H1 (cell line): Measurements from ENCODE around the gene MPIG6B. TPM values are rescaled to one million over a fixed set of nuclear protein-coding genes. Genes with fewer than 3 reads are reported as not detected.
A peak's percentile ranks its signal among the peaks of the same experiment; 100 is the strongest.

Experiments
- CTCF ChIA-PET: fragments of 300-600 bp; sonication (Branson Sonifier 250); formaldehyde crosslinking; loops from one replicate; lab custom pipeline; 2021; ENCODE audit not compliant: partially characterized antibody; lab: Charles Lee
- POLR2A ChIA-PET: fragments of 300-600 bp; sonication (Branson Sonifier 250); formaldehyde crosslinking; loops from one replicate; lab custom pipeline; 2021; ENCODE audit warnings: inconsistent platforms; ENCODE audit not compliant: partially characterized antibody; lab: Charles Lee
- DNase-seq, 2 experiments: peaks; one replicate each; pipeline versions ENCODE4 v3.0.0 to v3.0.0-alpha.2; 2010 to 2022; ENCODE audit warnings: low spot score in 2 of 2, low read depth in 1 of 2, mixed read lengths in 1 of 2
- FAIRE-seq: peaks from 2 replicates; lab custom pipeline; 2011; peaks lifted over from hg19 to GRCh38; lab: Jason Lieb, UNC
- H2AFZ ChIP-seq: 2 replicates; pipeline ENCODE4 v1.8.1; 2012; ENCODE audit warnings: low read length, inconsistent platforms
- H2AK5ac ChIP-seq: 2 replicates; pipeline ENCODE4 v1.6.1; 2013; ENCODE audit warnings: low read depth, low read length
- H2BK120ac ChIP-seq: replicated peaks from 2 replicates; pipeline ENCODE3; 2013; ENCODE audit warnings: low read depth, low read length, inconsistent platforms
- H2BK12ac ChIP-seq: 2 replicates; pipeline ENCODE4 v1.6.1; 2013; ENCODE audit warnings: low read depth, low read length
- H2BK15ac ChIP-seq: 2 replicates; pipeline ENCODE4 v1.6.1; 2013; ENCODE audit warnings: low read length
- H2BK20ac ChIP-seq: 2 replicates; pipeline ENCODE4 v1.6.1; 2013; ENCODE audit warnings: low read length
- H2BK5ac ChIP-seq: 2 replicates; pipeline ENCODE4 v1.6.1; 2013; ENCODE audit warnings: low read depth, low read length
- H3K14ac ChIP-seq: 2 replicates; pipeline ENCODE4 v1.6.1; 2013; ENCODE audit warnings: inconsistent platforms; ENCODE audit not compliant: insufficient read length
- H3K18ac ChIP-seq: 2 replicates; pipeline ENCODE4 v1.6.1; 2013; ENCODE audit warnings: low read length; ENCODE audit errors: extremely low read depth
- H3K23ac ChIP-seq: 2 replicates; pipeline ENCODE4 v1.6.1; 2013; ENCODE audit warnings: inconsistent platforms; ENCODE audit not compliant: insufficient read length
- H3K23me2 ChIP-seq: 2 replicates; pipeline ENCODE4 v1.6.1; 2013; ENCODE audit warnings: low read depth, low read length
- H3K27ac ChIP-seq: 2 replicates; pipeline ENCODE4 v1.6.1; 2011; ENCODE audit warnings: low read depth, low read length, inconsistent platforms
- H3K27me3 ChIP-seq, 4 experiments: replicated peaks in 1 of 4; 1 replicate in 1 of 4; 2 replicates in 3 of 4; pipeline versions ENCODE4 v1.6.1 to v1.8.1; 2011 to 2013; ENCODE audit warnings: low read length in 3 of 4, mild to moderate bottlenecking in 3 of 4, inconsistent platforms in 2 of 4, mixed read lengths in 2 of 4, moderate library complexity in 1 of 4; ENCODE audit not compliant: control insufficient read depth in 3 of 4, insufficient read depth in 3 of 4; ENCODE audit errors: extremely low read depth in 1 of 4
- H3K36me3 ChIP-seq, 4 experiments: 2 replicates each; pipeline versions ENCODE4 v1.6.1 to v1.8.1; 2011 to 2013; ENCODE audit warnings: mild to moderate bottlenecking in 4 of 4, low read length in 3 of 4, moderate library complexity in 2 of 4, control low read depth in 1 of 4, inconsistent platforms in 1 of 4; ENCODE audit not compliant: insufficient read depth in 4 of 4, control insufficient read depth in 2 of 4
- H3K4ac ChIP-seq: replicated peaks from 2 replicates; pipeline ENCODE3; 2013; ENCODE audit warnings: low read length, low read depth, mixed read lengths, inconsistent platforms; ENCODE audit not compliant: insufficient read length
- H3K4me1 ChIP-seq, 4 experiments: replicated peaks in 1 of 4; 1 replicate in 1 of 4; 2 replicates in 3 of 4; pipeline versions ENCODE4 v1.6.1 to v1.8.1; 2011 to 2013; ENCODE audit warnings: low read length in 3 of 4, inconsistent platforms in 2 of 4, mixed read lengths in 1 of 4; ENCODE audit not compliant: insufficient read depth in 4 of 4, control insufficient read depth in 3 of 4
- H3K4me2 ChIP-seq, 2 experiments: 2 replicates each; pipeline versions ENCODE4 v1.6.1 to v1.8.1; 2011 to 2013; ENCODE audit warnings: low read depth in 2 of 2, low read length in 2 of 2, control low read depth in 1 of 2, inconsistent platforms in 1 of 2, mild to moderate bottlenecking in 1 of 2; ENCODE audit not compliant: insufficient read depth in 1 of 2
- H3K4me3 ChIP-seq, 4 experiments: fragments of 200-600, 300-600 bp in 1 of 4; sonication (generic), shearing (Covaris generic), sonication (Bioruptor Twin) in 1 of 4; 2 replicates each; pipeline versions ENCODE4 v1.5.1 to v1.8.1; 2011 to 2016; ENCODE audit warnings: low read length in 4 of 4, low read depth in 3 of 4, control low read depth in 2 of 4, inconsistent platforms in 2 of 4, mild to moderate bottlenecking in 2 of 4, mixed read lengths in 1 of 4, moderate library complexity in 1 of 4; ENCODE audit not compliant: insufficient read depth in 2 of 4; ENCODE audit errors: extremely low read depth in 1 of 4
- H3K56ac ChIP-seq: replicated peaks from 2 replicates; pipeline ENCODE3; 2013; ENCODE audit warnings: low read depth, mild to moderate bottlenecking, mixed read lengths, low read length, inconsistent platforms; ENCODE audit not compliant: insufficient read length
- H3K79me1 ChIP-seq: 2 replicates; pipeline ENCODE4 v1.6.1; 2013; ENCODE audit warnings: low read depth, low read length, control low read depth
- H3K79me2 ChIP-seq, 2 experiments: 2 replicates each; pipeline versions ENCODE4 v1.6.1 to v1.8.1; 2012 to 2013; ENCODE audit warnings: low read length in 2 of 2, mild to moderate bottlenecking in 2 of 2, inconsistent platforms in 1 of 2; ENCODE audit not compliant: insufficient read depth in 2 of 2, control insufficient read depth in 1 of 2
- H3K9ac ChIP-seq, 4 experiments: replicated peaks in 1 of 4; 1 replicate in 1 of 4; 2 replicates in 3 of 4; pipeline versions ENCODE4 v1.6.1 to v1.8.1; 2011 to 2013; ENCODE audit warnings: low read depth in 3 of 4, low read length in 3 of 4, control low read depth in 2 of 4, mild to moderate bottlenecking in 2 of 4, moderate library complexity in 2 of 4, inconsistent platforms in 1 of 4; ENCODE audit errors: extremely low read depth in 1 of 4
- H3K9me3 ChIP-seq, 2 experiments: 2 replicates each; pipeline versions ENCODE4 v1.6.1 to v1.8.1; 2012 to 2013; ENCODE audit warnings: mild to moderate bottlenecking in 2 of 2, moderate library complexity in 2 of 2, control low read depth in 1 of 2, inconsistent platforms in 1 of 2, low read depth in 1 of 2, low read length in 1 of 2, mixed read lengths in 1 of 2; ENCODE audit not compliant: insufficient read depth in 2 of 2
- H4K20me1 ChIP-seq, 2 experiments: replicated peaks in 1 of 2; 2 replicates each; pipeline versions ENCODE3 to v1.8.1; 2011 to 2013; ENCODE audit warnings: inconsistent platforms in 2 of 2, low read length in 2 of 2, mild to moderate bottlenecking in 1 of 2; ENCODE audit not compliant: insufficient read depth in 2 of 2, control insufficient read depth in 1 of 2
- H4K5ac ChIP-seq: 2 replicates; pipeline ENCODE4 v1.6.1; 2013; ENCODE audit warnings: low read length, low read depth, mixed read lengths, inconsistent platforms; ENCODE audit not compliant: insufficient read length
- H4K8ac ChIP-seq: 2 replicates; pipeline ENCODE4 v1.8.0; 2013; ENCODE audit warnings: mild to moderate bottlenecking, moderate library complexity, low read length, inconsistent platforms; ENCODE audit not compliant: insufficient read depth; ENCODE audit errors: extremely low read depth
- H4K91ac ChIP-seq: replicated peaks from 2 replicates; pipeline ENCODE3; 2013; ENCODE audit warnings: low read length, mixed read lengths, inconsistent platforms; ENCODE audit not compliant: insufficient read length
- BRCA1 ChIP-seq: IDR thresholded peaks from 2 replicates; pipeline ENCODE4 v1.6.1; 2012; ENCODE audit warnings: low read depth, low read length, improper control_type of control experiment
- CBX5 ChIP-seq: fragments of 300-800, 300-1000 bp; sonication (generic); IDR thresholded peaks from 2 replicates; pipeline ENCODE4 v1.7.1; 2016; ENCODE audit warnings: antibody characterized with exemption, low read length, low read depth
- CBX8 ChIP-seq: fragments of 300-800, 300-1000 bp; sonication (generic); IDR thresholded peaks from 2 replicates; pipeline ENCODE4 v1.7.1; 2016; ENCODE audit warnings: low read depth, low read length, borderline replicate concordance
- CHD1 ChIP-seq: IDR thresholded peaks from 2 replicates; pipeline ENCODE4 v1.6.1; 2012; ENCODE audit warnings: low read depth, low read length, improper control_type of control experiment
- CHD2 ChIP-seq: IDR thresholded peaks from 2 replicates; pipeline ENCODE4 v1.6.1; 2012; ENCODE audit warnings: low read length, improper control_type of control experiment
- EZH2 ChIP-seq: fragments of 200-600 bp; sonication (generic); IDR thresholded peaks from 2 replicates; pipeline ENCODE4 v1.7.1; 2012; ENCODE audit warnings: low read depth, mild to moderate bottlenecking, moderate library complexity, low read length, inconsistent platforms; ENCODE audit not compliant: severe bottlenecking
- JUN ChIP-seq: IDR thresholded peaks from 2 replicates; pipeline ENCODE4 v1.6.1; 2011; ENCODE audit warnings: low read depth, mild to moderate bottlenecking, improper control_type of control experiment, low read length
- KDM1A ChIP-seq: fragments of 200-600, 300-600 bp; sonication (generic); IDR thresholded peaks from 2 replicates; pipeline ENCODE4 v1.7.1; 2016; ENCODE audit warnings: mild to moderate bottlenecking, low read length, borderline replicate concordance
- MAFK ChIP-seq: IDR thresholded peaks from 2 replicates; pipeline ENCODE4 v1.6.1; 2012; ENCODE audit warnings: low read depth, mild to moderate bottlenecking, improper control_type of control experiment, low read length
- RFX5 ChIP-seq: IDR thresholded peaks from 2 replicates; pipeline ENCODE4 v1.6.1; 2011; ENCODE audit warnings: low read depth, low read length, improper control_type of control experiment, borderline replicate concordance
- SIN3A ChIP-seq, 2 experiments: IDR thresholded peaks in 1 of 2; conservative IDR thresholded peaks in 1 of 2; 2 replicates each; pipeline ENCODE4 v1.6.1; 2011 to 2012; ENCODE audit warnings: low read length in 2 of 2, improper control_type of control experiment in 1 of 2, low read depth in 1 of 2, mild to moderate bottlenecking in 1 of 2
- TAF1 ChIP-seq: IDR thresholded peaks from 2 replicates; pipeline ENCODE4 v1.6.1; 2011; ENCODE audit warnings: mild to moderate bottlenecking, low read depth, low read length
- WGBS, 2 experiments: shearing (Covaris generic) in 1 of 2; methylation state at CpG; one replicate each; pipeline versions ENCODE4 v1.1.6 to v1.1.7; 2013 to 2015; ENCODE audit warnings: low lambda C conversion rate in 2 of 2, mixed read lengths in 2 of 2, inconsistent platforms in 1 of 2, low coverage in 1 of 2, missing lambda C conversion rate in 1 of 2; ENCODE audit not compliant: insufficient replicate concordance in 2 of 2, insufficient coverage in 1 of 2, insufficient read length in 1 of 2; ENCODE audit errors: extremely low coverage in 1 of 2, missing lambda C conversion rate in 1 of 2; 5-methylcytosine and 5-hydroxymethylcytosine counted together
- polyA plus RNA-seq, 7 experiments: library from polyadenylated mRNA; depleted of rRNA in 3 of 7; stranded (reverse) in 5 of 7; unstranded in 2 of 7; fragments of >200 nt in 5 of 7; fragments of 200-250 nt in 2 of 7; gene quantifications; 1 replicate in 5 of 7; 2 replicates in 1 of 7; 4 replicates in 1 of 7; pipeline versions ENCODE4 v1.2.1 to v1.2.3, GENCODE V29; 2011 to 2013; ENCODE audit warnings: missing spikeins in 2 of 7, mixed read lengths in 2 of 7
- total RNA-seq: library from RNA; stranded (reverse); fragmentation: NEBNext Ultra II Directional; extraction: Animal tissue kit (Norgen Biotek cat#: 25700); gene quantifications from 2 replicates; pipeline ENCODE4 v1.2.1, GENCODE V29; 2021
- TF ChIP-seq, protein P1 (sequence below): IDR thresholded peaks from 2 replicates; pipeline ENCODE4 v1.6.1; 2011; ENCODE audit warnings: low read length, improper control_type of control experiment

Gene MPIG6B
- total and polyA plus RNA-seq, 2 of the 8 experiments (the other 6 are each of a cell fraction or from before 2014, with no cell fraction given), result 0.18 TPM; not detected in 1

DNA sequence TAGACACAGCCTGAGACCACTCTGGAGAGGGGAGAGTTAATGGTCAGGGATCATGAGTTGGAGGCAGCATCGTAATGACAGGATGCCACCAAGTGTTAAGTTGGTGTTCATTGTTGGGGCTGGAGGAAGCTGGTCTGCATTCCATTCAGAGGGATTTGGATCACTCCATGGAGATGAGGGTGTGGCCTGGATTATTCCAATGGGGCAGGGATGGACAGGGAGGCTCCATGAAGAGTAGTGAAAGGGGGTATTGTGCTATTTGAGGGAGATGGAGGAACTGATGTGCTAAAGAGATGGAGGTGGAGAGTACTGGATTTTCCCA, 40.4 kb downstream of the MPIG6B start:
- FAIRE-seq, result no peak
- no peak overlapping the region for H2BK120ac ChIP-seq
- H2BK20ac ChIP-seq, result no peak overlapping the region
- 0 out of 2 replicates have a peak overlapping the region, but pooled peaks have one; percentile 12 for H2BK15ac ChIP-seq
- no peak overlapping the region for H4K91ac ChIP-seq
- H3K23me2 ChIP-seq, result peaks cover 3% of the 10 kb centered on the region; the same call in 1 of the 2 replicates
- no peak overlapping the region for H3K4me3 ChIP-seq
- H3K56ac ChIP-seq, result no peak overlapping the region
- WGBS, 2 experiments, result 67% methylated on average over 1 of the region's 1 CpG; no CpG with 5 or more reads in 1 of the 2 experiments
- ChIA-PET POLR2A (interaction anchor here (0.6 to 1.6 kb wide), 10 partner anchors 11 to 103 kb away, joined by 3 to 12 read pairs (median 3); partner anchors contain the start of genes C6orf47, CLIC1, DDAH2 and MSH5), CTCF (interaction anchor here (0.8 to 1.6 kb wide), 10 partner anchors 9 to 134 kb away, joined by 3 to 5 read pairs (median 3); partner anchors contain the start of genes CLIC1 and VWA7)
- no peaks in the 10 kb centered on the region for H3K9me3 ChIP-seq
- no peak overlapping the region for H2BK12ac ChIP-seq
- H3K79me2 ChIP-seq, result no peaks in the 10 kb centered on the region
- no peak overlapping the region for H3K14ac ChIP-seq
- H4K5ac ChIP-seq, result no peak overlapping the region
- H4K8ac ChIP-seq, result no peak overlapping the region; the same call in 1 of the 2 replicates
- H2AK5ac ChIP-seq, result no peak overlapping the region
- peak overlapping the region in 1 of 2 experiments; percentile 6; a peak in 1 of 4 replicates for H3K4me2 ChIP-seq
- no peaks in the 10 kb centered on the region for H4K20me1 ChIP-seq
- H3K79me1 ChIP-seq, result no peaks in the 10 kb centered on the region
- no peak overlapping the region for H3K18ac ChIP-seq
- H3K36me3 ChIP-seq, result peaks cover 0 to 16% (median 1%) of the 10 kb centered on the region in 4 experiments; a peak in 3 of 8 replicates
- no peak overlapping the region for H3K4ac ChIP-seq
- no peak overlapping the region for H2BK5ac ChIP-seq
- no peak overlapping the region for H3K23ac ChIP-seq
- 0 out of 2 replicates have a peak overlapping the region, but pooled peaks have one; percentile 32 for H3K27ac ChIP-seq
- peaks cover 0 to 11% (median under 1%) of the 10 kb centered on the region in 4 experiments; a peak in 4 of 7 replicates for H3K4me1 ChIP-seq
- H3K9ac ChIP-seq, result no peak overlapping the region
- DNase-seq, result no peak
- H2AFZ ChIP-seq, result no peak overlapping the region
- H3K27me3 ChIP-seq, result no peaks in the 10 kb centered on the region
- TF ChIP-seq, protein P1, sequence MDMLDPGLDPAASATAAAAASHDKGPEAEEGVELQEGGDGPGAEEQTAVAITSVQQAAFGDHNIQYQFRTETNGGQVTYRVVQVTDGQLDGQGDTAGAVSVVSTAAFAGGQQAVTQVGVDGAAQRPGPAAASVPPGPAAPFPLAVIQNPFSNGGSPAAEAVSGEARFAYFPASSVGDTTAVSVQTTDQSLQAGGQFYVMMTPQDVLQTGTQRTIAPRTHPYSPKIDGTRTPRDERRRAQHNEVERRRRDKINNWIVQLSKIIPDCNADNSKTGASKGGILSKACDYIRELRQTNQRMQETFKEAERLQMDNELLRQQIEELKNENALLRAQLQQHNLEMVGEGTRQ, result no peak
- TF ChIP-seq KDM1A, result no peak
- no peak for TF ChIP-seq CBX5
- no peak for TF ChIP-seq EZH2
- no peak for TF ChIP-seq BRCA1
- no peak for TF ChIP-seq CBX8
- TF ChIP-seq RFX5, result no peak
- no peak for TF ChIP-seq MAFK
- TF ChIP-seq TAF1, result 0 out of 2 replicates have a peak, but pooled peaks have one; percentile 21
- TF ChIP-seq SIN3A (conservative IDR thresholded peaks at IDR 0.05 in 1 of 2, IDR thresholded peaks at IDR 0.05 in 1 of 2; ENCODE audit: low read depth in 1 of 2, low read length in 2 of 2), result no peak
- TF ChIP-seq JUN, result no peak
- TF ChIP-seq CHD1, result peak; percentile 57; the same call in 1 of the 2 replicates
- TF ChIP-seq CHD2, result no peak
